ENCODE results near the gene SLC35A4. TPM values are rescaled to one million over a fixed set of nuclear protein-coding genes. Genes with fewer than 3 reads are reported as not detected.

SLC35A4 gene
- total and polyA plus RNA-seq, 2 donors (not counting 1 experiment from before 2014, with no cell fraction given) = 48.6 to 57.8 TPM

DNA sequence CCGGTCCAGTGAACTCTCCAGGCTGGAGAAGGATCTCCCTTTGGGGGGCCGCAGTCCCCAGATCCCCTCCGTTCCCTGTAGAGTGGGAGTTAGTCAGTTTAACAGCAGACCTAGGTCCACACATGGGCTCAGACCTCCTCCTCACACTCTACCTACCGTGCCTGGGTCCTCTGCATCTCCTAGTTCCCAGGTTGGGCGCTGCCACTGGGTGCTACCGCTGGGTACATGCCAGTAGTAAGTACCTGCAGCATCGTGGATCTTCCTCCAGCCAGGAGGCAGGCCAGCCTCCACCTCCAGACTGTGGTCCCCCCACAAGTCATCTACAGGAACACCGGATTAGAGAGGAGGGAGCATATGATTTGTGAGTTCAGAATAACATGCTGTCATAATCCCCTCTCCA, 1.0 kb upstream of the SLC35A4 start:
- intact Hi-C loops (cut with micrococcal nuclease) = loop anchor here (10.0 kb wide), 2 partner anchors 259 to 761 kb away; partner anchors contain the start of genes PFDN1 and TAF7
- peaks cover 40% of the 10 kb centered on the region for H3K4me1 Mint-ChIP-seq
- no peaks in the 10 kb centered on the region for H3K9me3 ChIP-seq (ENCODE audit: control extremely low read depth in 1 of 3, control insufficient read depth in 2 of 3, insufficient read depth in 1 of 3, low read length in 2 of 3)
- H3K27ac ChIP-seq (ENCODE audit: low read length in 2 of 2) = peak overlapping the region; percentile 91 to 92
- POLR2A ChIA-PET = interaction anchor here (0.6 to 3.7 kb wide), 2 partner anchors 15 to 23 kb away, joined by 5 to 15 read pairs; partner anchors contain the start of gene EIF4EBP3
- H3K4me2 ChIP-seq (replicated peaks; ENCODE audit: low read depth, low read length, poor library complexity, severe bottlenecking) = peak overlapping the region; percentile 94
- H3K4me1 ChIP-seq (ENCODE audit: control insufficient read depth in 2 of 2, insufficient read depth in 2 of 2, low read length in 2 of 2) = peaks cover 17 to 28% of the 10 kb centered on the region in 2 donors
- H3K27me3 Mint-ChIP-seq = no peaks in the 10 kb centered on the region
- H4K20me1 ChIP-seq (ENCODE audit: control insufficient read depth, insufficient read depth, low read length, poor library complexity, severe bottlenecking) = no peaks in the 10 kb centered on the region
- ATAC-seq (ENCODE audit: low read depth) = no peak
- peak overlapping the region; percentile 59 to 95 (median 82) for H3K4me3 ChIP-seq (ENCODE audit: control extremely low read depth in 1 of 5, extremely low read depth in 1 of 5, insufficient read depth in 1 of 5, low read depth in 2 of 5, low read length in 4 of 5)
- H3K79me2 ChIP-seq (ENCODE audit: control insufficient read depth, insufficient read depth, low read length) = peaks cover 21% of the 10 kb centered on the region
- H2AFZ ChIP-seq (ENCODE audit: insufficient read depth, low read depth, low read length, poor library complexity, severe bottlenecking) = peak overlapping the region; percentile 95
- no peaks in the 10 kb centered on the region for H3K9me3 Mint-ChIP-seq (ENCODE audit: insufficient read depth)
- peak overlapping the region; percentile 90 for H3K4me3 Mint-ChIP-seq
- H3K9ac ChIP-seq (ENCODE audit: low read length) = peak overlapping the region; percentile 93
- DNase-seq = no peak
- CTCF ChIA-PET = interaction anchor here (4.6 kb wide), 1 partner anchor 16 kb away, joined by 18 read pairs; the partner anchor contains the start of gene EIF4EBP3
- peaks cover 0 to 24% of the 10 kb centered on the region in 2 experiments for H3K36me3 ChIP-seq (replicated peaks in 1 of 2; ENCODE audit: control extremely low read depth in 1 of 2, control insufficient read depth in 1 of 2, extremely low read depth in 1 of 2, insufficient read depth in 2 of 2, low read length in 1 of 2)
- H3K27me3 ChIP-seq (replicated peaks in 1 of 4; ENCODE audit: control extremely low read depth in 1 of 4, control insufficient read depth in 3 of 4, insufficient read depth in 4 of 4, low read length in 3 of 4) = no peaks in the 10 kb centered on the region
- WGBS (ENCODE audit: insufficient coverage) = 96% methylated on average over 5 of the region's 8 CpGs
- TF ChIP-seq, protein P1, sequence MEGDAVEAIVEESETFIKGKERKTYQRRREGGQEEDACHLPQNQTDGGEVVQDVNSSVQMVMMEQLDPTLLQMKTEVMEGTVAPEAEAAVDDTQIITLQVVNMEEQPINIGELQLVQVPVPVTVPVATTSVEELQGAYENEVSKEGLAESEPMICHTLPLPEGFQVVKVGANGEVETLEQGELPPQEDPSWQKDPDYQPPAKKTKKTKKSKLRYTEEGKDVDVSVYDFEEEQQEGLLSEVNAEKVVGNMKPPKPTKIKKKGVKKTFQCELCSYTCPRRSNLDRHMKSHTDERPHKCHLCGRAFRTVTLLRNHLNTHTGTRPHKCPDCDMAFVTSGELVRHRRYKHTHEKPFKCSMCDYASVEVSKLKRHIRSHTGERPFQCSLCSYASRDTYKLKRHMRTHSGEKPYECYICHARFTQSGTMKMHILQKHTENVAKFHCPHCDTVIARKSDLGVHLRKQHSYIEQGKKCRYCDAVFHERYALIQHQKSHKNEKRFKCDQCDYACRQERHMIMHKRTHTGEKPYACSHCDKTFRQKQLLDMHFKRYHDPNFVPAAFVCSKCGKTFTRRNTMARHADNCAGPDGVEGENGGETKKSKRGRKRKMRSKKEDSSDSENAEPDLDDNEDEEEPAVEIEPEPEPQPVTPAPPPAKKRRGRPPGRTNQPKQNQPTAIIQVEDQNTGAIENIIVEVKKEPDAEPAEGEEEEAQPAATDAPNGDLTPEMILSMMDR (IDR thresholded peaks at IDR 0.05) = no peak
- no peak for TF ChIP-seq EZH2 (IDR thresholded peaks at IDR 0.05; ENCODE audit: borderline replicate concordance, insufficient read depth, low read depth, low read length, poor library complexity, severe bottlenecking)
- H3K27ac Mint-ChIP-seq = peak overlapping the region; percentile 97

All from B cell (primary cell).